D341Med (cell line): ENCODE results near the gene CUL7.
"Not testable (repeated sequence)": the region's sequence is repeated elsewhere in the genome, so short reads cannot be mapped to it uniquely, and the experiment has no call there.

Source experiments
- DNase-seq: peaks from one replicate; pipeline ENCODE4 v3.0.0; 2012; ENCODE audit warnings: low spot score

Gene CUL7

DNA sequence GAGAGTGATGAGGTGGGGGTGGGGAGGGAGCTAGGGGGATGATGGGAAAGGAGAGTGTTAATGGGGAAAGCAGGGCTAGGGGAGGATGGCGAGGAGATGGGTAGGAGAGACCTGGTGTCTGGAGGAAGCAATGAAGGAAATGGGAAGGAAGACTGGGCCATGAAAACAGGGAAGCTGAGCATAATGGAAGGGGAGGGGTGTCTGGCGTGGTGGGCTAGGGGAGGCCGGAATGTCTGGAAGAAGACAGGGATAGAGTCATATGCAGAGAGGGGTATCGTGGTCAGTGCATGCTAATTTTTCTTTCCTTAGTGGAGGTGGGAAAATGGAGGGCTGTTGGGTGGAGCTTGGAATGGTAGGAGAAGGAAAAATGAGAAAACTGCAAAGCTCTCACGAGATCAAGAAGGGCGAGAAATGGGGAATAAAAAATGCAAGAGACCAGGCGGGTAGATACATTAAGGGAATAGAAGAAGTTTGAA is 39.2 kb downstream of the CUL7 start:
- no peak for DNase-seq

DNA sequence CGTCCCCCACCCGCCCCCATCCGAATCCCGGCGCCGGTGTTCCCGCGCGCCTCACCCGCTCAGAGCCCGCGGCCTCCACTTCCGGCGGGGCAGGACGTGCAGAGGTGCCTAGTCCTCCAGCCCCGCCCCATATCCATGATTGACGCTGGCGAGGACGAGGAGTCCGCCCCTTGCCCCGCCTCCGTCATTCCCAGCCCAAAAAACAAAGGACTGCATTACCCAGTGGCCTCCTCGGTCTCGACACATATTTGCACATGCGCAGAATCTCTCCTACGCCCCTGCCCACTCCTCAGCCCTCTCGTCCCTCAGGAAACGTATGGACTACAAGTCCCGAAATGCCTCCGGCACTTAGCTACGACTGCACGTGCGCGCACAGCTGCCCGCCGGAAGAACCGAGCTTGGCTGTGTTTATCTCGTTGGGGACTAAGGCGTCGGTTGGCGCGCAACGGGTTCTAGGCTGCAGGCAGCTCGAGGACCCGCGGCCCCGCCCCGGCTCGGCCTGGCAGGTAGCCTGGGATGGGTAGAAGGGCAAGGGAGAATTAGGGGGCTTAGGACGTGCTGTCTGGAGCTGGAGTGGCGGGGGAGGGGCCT is 39.7 kb downstream of the CUL7 start, which contains the start of the genes KLHDC3 and MEA1:
Gene KLHDC3, plus strand, starts transcription at position 407 of the 591 bp plus-strand sequence. CDS start 2,944 bp downstream, outside the sequence.
Gene MEA1, minus strand, starts transcription at position 104 of the 591 bp plus-strand sequence. CDS start 133 bp downstream, outside the sequence.
- DNase-seq, result peak; percentile 97

DNA sequence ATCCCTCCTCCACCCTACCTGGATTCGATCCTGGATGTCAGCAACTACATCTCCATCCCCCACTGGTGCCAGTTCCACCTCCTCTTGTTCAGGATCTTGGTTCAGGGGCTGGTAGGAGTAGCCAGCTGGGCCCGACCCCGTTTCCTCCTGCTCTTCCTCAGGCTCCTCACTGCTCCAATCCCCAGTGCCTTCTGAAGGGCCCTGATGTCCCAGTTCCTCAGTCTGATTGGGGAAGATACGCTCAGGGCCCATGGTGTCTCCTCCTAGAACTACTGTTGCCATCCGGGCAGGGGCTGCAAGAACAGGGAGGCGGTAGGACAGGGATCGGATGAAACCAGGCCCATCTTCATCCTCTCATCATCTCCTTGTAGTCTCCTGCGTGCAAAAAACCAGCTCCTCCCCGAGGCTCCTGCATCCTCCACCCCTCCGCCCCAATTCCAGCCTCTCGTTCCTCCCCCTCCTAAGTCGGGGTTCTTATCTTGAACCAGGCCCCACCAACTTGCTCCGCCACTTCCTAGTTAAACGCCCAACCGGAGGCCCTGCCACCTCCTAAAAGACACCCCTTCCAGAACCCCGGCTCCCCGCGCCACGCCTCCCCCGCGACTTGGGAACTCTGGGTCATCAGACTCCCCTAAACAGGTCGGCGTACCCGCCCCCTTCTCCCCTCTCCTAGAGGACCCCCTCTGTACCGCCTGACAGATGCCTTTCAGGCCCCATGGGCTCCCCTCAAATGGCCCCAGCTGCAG is 40.4 kb downstream of the CUL7 start:
- DNase-seq, result no peak

DNA sequence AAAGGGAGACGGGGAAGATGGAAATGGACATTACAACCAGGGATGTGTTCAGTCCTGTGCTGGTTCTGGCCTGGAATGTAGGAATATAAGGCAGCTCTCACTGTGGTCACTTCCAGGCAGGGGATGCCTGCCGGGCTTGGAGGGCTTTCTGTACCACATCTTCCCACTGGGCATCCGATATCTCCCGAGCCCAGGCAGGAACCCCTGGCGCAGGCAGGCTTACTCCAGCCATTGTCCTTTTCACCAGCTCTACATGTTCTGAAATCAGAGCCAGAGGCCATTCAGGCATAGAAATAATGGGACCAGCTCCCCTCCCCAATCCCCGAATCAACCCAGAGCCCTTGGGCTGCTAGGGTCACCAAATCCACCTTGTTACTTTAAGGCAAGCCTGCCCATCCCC is 41.3 kb downstream of the CUL7 start:
- no peak for DNase-seq

DNA sequence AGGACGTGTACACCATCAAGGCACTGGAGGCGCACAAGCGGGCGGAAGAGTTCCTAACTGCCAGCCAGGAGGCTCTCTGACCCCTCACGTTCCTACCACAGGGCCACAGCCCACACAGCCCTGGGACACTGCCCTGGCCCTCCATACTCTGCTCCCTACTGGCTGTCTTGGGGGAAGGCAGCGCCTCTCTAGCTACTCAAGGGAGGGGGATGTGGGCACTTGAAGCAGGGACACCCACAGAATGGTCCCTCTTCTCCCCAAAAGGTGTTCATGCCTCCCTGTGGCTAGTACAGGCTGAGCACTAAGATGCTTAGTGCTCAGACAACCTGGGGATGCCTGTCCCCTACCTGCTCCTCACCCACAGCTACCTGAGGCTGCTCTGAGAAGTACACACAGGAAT is 42.4 kb downstream of the CUL7 start:
- no peak for DNase-seq

DNA sequence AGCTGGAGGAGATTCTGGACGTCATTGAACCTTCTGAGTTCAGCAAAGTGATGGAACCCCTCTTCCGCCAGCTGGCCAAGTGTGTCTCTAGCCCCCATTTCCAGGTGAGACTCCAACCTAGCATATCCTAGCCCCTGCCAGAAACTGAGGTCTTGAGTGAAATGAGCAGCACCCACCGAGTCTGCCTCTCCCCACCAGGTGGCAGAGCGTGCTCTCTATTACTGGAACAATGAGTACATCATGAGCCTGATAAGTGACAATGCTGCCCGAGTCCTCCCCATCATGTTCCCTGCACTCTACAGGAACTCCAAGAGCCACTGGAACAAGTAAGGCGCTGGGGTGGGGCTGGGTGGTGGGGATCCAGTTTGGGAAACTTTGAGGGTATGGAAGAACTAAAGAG is 44.5 kb downstream of the CUL7 start:
- DNase-seq, result peak; percentile 71

DNA sequence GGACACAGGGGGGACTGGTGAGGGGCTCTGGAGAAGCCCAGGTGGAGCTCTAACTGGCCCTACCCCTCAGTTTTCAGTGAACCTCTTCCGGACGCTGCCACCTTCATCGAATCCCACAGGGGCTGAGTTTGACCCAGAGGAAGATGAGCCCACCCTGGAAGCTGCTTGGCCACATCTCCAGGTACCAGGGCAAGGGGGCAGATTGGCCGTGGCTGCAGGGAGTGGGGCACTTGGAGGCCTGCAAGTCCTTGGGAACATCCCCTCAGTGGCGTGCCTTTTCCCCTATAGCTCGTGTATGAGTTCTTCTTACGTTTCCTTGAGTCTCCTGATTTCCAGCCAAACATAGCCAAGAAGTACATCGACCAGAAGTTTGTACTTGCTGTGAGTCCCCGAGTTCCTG is 46.5 kb downstream of the CUL7 start:
- no peak for DNase-seq

DNA sequence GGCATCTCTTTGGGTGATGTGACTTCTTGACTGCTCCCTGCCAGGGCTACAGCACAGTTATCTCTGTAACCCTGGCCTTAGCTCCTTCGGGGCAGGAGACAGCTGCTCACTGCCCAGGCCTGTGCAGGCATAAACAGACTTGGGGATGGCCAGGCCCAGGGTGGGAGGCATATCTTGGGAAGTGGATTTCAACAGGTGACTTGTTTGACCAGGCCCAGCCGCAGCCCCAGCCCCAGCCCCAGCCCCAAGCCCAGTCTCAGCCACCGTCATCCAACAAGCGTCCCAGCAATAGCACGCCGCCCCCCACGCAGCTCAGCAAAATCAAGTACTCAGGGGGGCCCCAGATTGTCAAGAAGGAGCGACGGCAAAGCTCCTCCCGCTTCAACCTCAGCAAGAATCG is 47.4 kb downstream of the CUL7 start:
- DNase-seq, result no peak

DNA sequence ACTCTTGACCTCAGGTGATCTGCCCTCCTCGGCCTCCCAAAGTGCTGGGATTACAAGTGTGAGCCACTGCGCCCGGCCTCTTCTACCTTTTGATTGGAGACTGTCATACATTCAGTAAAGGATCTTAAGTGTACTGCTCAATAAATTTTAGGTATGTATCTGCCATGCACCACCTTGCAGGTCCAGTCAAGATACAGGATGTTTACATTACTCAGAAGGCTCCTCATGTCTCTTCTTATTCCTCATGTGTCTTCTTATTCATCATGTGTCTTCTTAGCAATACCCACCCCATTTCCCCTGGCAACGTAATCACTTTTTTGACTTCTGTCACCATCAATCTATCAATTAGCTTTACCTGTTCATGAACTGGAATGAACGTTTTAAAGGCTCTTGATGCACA is 47.8 kb downstream of the CUL7 start:
- DNase-seq, result no peak

DNA sequence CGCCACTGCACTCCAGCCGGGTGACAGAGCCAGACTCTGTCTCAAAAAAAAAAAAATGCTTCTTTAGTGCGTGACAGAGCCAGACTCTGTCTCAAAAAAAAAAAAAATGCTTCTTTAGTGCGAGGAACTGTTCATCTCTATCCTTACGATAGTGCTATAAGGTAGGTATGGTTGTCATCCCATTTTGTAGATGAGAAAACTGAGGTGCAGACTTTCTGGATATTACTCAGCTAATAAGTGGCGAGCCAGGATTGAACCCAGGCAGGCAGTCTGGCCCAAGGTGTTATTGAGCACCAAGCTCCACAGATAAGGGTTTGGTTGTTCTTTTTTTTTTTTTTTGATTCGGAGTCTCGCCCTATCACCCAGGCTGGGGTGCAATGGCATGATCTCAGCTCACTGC is 51.8 kb downstream of the CUL7 start:
- no peak for DNase-seq

DNA sequence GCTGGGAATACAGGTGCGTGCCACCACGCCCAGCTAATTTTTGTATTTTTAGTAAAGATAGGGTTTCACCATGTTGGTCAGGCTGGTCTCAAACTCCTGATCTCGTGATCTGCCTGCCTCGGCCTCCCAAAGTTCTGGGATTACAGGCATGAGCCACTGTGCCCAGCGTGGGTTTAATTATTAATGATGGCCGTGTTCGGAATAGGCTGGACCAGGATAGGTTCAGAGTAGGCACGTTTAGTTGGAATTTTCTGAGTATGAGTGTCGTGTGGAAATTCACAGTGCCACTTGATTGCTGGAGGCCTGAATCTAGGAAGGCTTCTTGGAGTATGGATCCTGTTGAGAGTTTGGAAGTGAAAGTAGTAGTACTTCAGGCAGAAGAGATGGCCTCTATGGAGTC is 55.4 kb downstream of the CUL7 start:
- DNase-seq, result not testable (repeated sequence)

DNA sequence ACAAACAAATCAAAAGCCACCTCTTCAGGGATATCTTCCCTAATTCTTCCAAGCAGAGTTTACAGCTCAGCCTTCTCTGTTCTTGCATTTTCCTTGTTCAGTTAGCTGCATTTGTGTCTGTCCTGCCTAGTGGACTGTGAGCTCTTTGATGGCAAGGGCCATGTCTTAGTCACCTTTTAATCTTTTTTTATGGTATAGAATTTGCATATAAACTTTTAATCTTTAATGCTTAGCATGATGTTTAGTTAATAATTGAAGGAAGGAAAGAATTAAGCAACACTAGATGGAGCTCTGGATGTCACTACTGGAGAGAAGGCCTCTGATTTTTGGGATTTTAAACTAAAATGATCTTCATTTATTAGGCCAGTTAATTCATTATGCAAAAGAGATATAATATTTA is 57.1 kb downstream of the CUL7 start:
- no peak for DNase-seq

DNA sequence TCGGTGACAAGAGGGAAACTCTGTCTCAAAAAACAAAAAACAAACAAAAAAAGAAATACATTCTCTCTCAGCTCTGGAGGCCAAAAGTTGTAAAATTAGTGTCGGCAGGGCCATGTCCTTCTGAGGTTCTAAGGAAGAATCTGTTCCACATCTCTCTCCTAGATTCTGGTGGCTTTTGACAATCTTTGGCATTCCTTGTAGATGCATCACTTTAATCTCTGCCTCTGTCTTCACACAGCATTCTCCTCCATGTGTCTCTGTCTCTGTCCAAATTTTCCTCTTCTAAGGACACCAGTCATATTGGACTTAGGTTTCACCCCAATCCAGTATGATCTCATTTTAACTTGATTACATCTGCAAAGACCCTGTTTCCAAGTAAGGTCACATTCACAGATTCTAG is 60.2 kb downstream of the CUL7 start:
- no peak for DNase-seq

DNA sequence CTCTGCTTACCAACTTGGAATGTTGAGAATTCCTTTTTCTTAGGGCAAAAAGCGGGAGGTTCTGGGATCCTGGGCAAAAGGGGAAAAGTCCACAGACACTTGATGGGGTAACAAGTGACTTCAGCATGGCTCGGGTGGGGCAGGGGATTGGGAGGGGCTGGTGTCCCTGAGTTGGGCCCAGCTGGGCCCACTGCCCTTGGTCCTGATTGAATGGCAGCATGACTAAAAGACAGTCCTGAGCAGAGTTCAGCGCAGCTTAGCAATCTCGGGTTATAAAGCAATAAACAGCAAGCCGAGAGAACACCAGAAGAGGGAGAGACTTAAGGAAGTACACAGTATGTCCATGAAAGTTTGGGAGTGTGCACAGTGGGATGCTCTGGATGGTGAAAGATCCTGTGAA is 63.7 kb downstream of the CUL7 start:
- no peak for DNase-seq

DNA sequence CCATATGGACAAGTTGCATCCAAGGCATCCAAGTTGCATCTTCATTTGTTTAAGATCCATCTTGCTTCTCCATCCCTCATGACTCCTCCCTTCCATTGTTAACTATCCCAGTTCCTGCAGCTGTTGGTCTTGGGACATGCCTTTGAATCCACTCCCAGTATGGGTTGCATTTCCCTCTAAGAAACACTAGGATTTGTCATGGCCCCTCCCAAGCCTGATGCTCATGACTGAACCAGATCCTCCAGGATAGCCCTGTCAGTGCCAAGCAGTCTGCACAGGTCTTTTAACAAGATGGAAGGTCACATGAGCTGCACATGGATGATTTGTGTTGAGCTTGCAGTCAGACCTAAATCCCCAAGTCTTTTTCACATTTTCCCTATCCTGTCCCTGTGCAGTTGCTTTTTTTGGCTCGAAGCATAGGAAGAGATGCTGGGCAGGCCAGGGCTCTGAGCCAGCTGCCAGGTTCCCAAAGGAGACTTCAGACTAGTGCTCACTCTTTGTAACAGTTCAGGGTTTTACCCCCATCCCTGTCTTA is 65.1 kb downstream of the CUL7 start:
- no peak for DNase-seq
